H9 (cell line): ENCODE data around the gene NCOA1. TPM values are rescaled to one million over a fixed set of nuclear protein-coding genes. Genes with fewer than 3 reads are reported as not detected.

ENCODE experiments used
- DNase-seq: peaks from one replicate; pipeline ENCODE4 v3.0.0-alpha.2; 2017
- H2AFZ ChIP-seq: one replicate; pipeline ENCODE4 v1.6.1; 2013; ENCODE audit warnings: mild to moderate bottlenecking, low read length, control low read depth, moderate library complexity
- H2AK5ac ChIP-seq: 2 replicates; pipeline ENCODE4 v1.6.1; 2013; ENCODE audit warnings: low read length, control low read depth, mixed read lengths; ENCODE audit not compliant: insufficient read length
- H2BK120ac ChIP-seq: one replicate; pipeline ENCODE4 v1.6.1; 2013; ENCODE audit warnings: low read depth, mild to moderate bottlenecking, low read length, control low read depth, inconsistent platforms; ENCODE audit not compliant: poor library complexity, severe bottlenecking
- H2BK12ac ChIP-seq: 2 replicates; pipeline ENCODE4 v1.6.1; 2013; ENCODE audit warnings: low read length, control low read depth, mixed read lengths, low read depth; ENCODE audit not compliant: insufficient read length
- H2BK15ac ChIP-seq: 2 replicates; pipeline ENCODE4 v1.6.1; 2013; ENCODE audit warnings: low read depth, low read length, control low read depth
- H2BK20ac ChIP-seq: one replicate; pipeline ENCODE4 v1.6.1; 2013; ENCODE audit warnings: low read depth, mild to moderate bottlenecking, low read length, control low read depth, inconsistent platforms; ENCODE audit not compliant: poor library complexity, severe bottlenecking
- H2BK5ac ChIP-seq: 2 replicates; pipeline ENCODE4 v1.6.1; 2013; ENCODE audit warnings: low read length, control low read depth, mixed read lengths; ENCODE audit not compliant: insufficient read length
- H3K14ac ChIP-seq: 2 replicates; pipeline ENCODE4 v1.6.1; 2013; ENCODE audit warnings: low read length, control low read depth; ENCODE audit not compliant: insufficient read depth
- H3K18ac ChIP-seq: 2 replicates; pipeline ENCODE4 v1.6.1; 2013; ENCODE audit warnings: low read depth, mild to moderate bottlenecking, mixed read lengths, low read length, control low read depth; ENCODE audit not compliant: insufficient read length
- H3K23ac ChIP-seq: 2 replicates; pipeline ENCODE4 v1.6.1; 2013; ENCODE audit warnings: low read length, control low read depth, mixed read lengths, low read depth; ENCODE audit not compliant: insufficient read length
- H3K23me2 ChIP-seq: 2 replicates; pipeline ENCODE4 v1.6.1; 2013; ENCODE audit warnings: low read depth, mild to moderate bottlenecking, mixed read lengths, low read length, control low read depth; ENCODE audit not compliant: insufficient read length, poor library complexity, severe bottlenecking
- H3K27ac ChIP-seq: 2 replicates; pipeline ENCODE4 v1.5.1; 2013; ENCODE audit warnings: low read length, control low read depth, mixed read lengths, low read depth; ENCODE audit not compliant: insufficient read length
- H3K27me3 ChIP-seq: 2 replicates; pipeline ENCODE4 v1.6.1; 2013; ENCODE audit warnings: low read length, control low read depth, inconsistent platforms; ENCODE audit not compliant: insufficient read depth
- H3K4ac ChIP-seq: 2 replicates; pipeline ENCODE4 v1.6.1; 2013; ENCODE audit warnings: low read depth, mild to moderate bottlenecking, control low read depth, inconsistent platforms, low read length, moderate library complexity
- H3K4me1 ChIP-seq: 2 replicates; pipeline ENCODE4 v1.6.1; 2013; ENCODE audit warnings: low read length, control low read depth, inconsistent platforms; ENCODE audit not compliant: insufficient read depth
- H3K4me2 ChIP-seq: 2 replicates; pipeline ENCODE4 v1.6.1; 2013; ENCODE audit warnings: low read length, control low read depth, mixed read lengths; ENCODE audit not compliant: insufficient read length, insufficient read depth
- H3K56ac ChIP-seq: 2 replicates; pipeline ENCODE4 v1.6.1; 2013; ENCODE audit warnings: low read depth, mild to moderate bottlenecking, mixed read lengths, low read length, control low read depth; ENCODE audit not compliant: insufficient read length
- H3K79me1 ChIP-seq: 2 replicates; pipeline ENCODE4 v1.6.1; 2013; ENCODE audit warnings: low read depth, mild to moderate bottlenecking, moderate library complexity, low read length, control low read depth, inconsistent platforms; ENCODE audit not compliant: insufficient read depth, poor library complexity, severe bottlenecking
- H3K79me2 ChIP-seq: 2 replicates; pipeline ENCODE4 v1.6.1; 2013; ENCODE audit warnings: low read length, control low read depth, inconsistent platforms; ENCODE audit not compliant: insufficient read depth
- H3K9ac ChIP-seq: 2 replicates; pipeline ENCODE4 v1.6.1; 2013; ENCODE audit warnings: low read length, control low read depth, mixed read lengths; ENCODE audit not compliant: insufficient read length; ENCODE audit errors: extremely low read depth
- H3K9me3 ChIP-seq: one replicate; pipeline ENCODE4 v1.6.1; 2013; ENCODE audit warnings: low read depth, low read length, inconsistent platforms; ENCODE audit not compliant: control insufficient read depth
- H3T11ph ChIP-seq: one replicate; pipeline ENCODE4 v1.6.1; 2013; ENCODE audit warnings: mild to moderate bottlenecking, low read length, control low read depth, inconsistent platforms
- H4K20me1 ChIP-seq: one replicate; pipeline ENCODE4 v1.6.1; 2013; ENCODE audit not compliant: control insufficient read depth, insufficient read length, insufficient read depth
- H4K5ac ChIP-seq: 2 replicates; pipeline ENCODE4 v1.6.1; 2013; ENCODE audit warnings: low read depth, mild to moderate bottlenecking, mixed read lengths, low read length, control low read depth; ENCODE audit not compliant: insufficient read length
- H4K8ac ChIP-seq: replicated peaks from 2 replicates; pipeline ENCODE4 v1.6.1; 2013; ENCODE audit warnings: low read length, control low read depth, mixed read lengths, low read depth; ENCODE audit not compliant: insufficient read length
- H4K91ac ChIP-seq: 2 replicates; pipeline ENCODE4 v1.6.1; 2013; ENCODE audit warnings: low read depth, mild to moderate bottlenecking, moderate library complexity, mixed read lengths, low read length, control low read depth; ENCODE audit not compliant: insufficient read length
- H3K27ac Mint-ChIP-seq, 3 experiments: 2 replicates in 2 of 3; 3 replicates in 1 of 3; pipeline ENCODE4 v1.8.0; 2020 to 2021; ENCODE audit warnings: mixed read lengths in 3 of 3, mild to moderate bottlenecking in 1 of 3, moderate library complexity in 1 of 3
- H3K27me3 Mint-ChIP-seq: 2 replicates; pipeline ENCODE4 v1.8.0; 2021; ENCODE audit warnings: low read depth, mild to moderate bottlenecking, moderate library complexity, mixed read lengths
- H3K36me3 Mint-ChIP-seq, 3 experiments: 2 replicates in 2 of 3; 3 replicates in 1 of 3; pipeline ENCODE4 v1.8.0; 2020 to 2021; ENCODE audit warnings: low read depth in 3 of 3, mixed read lengths in 3 of 3; ENCODE audit not compliant: insufficient read depth in 1 of 3
- H3K4me1 Mint-ChIP-seq, 2 experiments: 2 replicates each; pipeline ENCODE4 v1.8.0; 2020; ENCODE audit warnings: mixed read lengths in 2 of 2
- H3K4me3 Mint-ChIP-seq, 2 experiments: 2 replicates in 1 of 2; 3 replicates in 1 of 2; pipeline ENCODE4 v1.8.0; 2020 to 2021; ENCODE audit warnings: mild to moderate bottlenecking in 2 of 2, mixed read lengths in 2 of 2, moderate library complexity in 1 of 2
- H3K9me3 Mint-ChIP-seq, 2 experiments: 2 replicates in 1 of 2; 3 replicates in 1 of 2; pipeline ENCODE4 v1.8.0; 2020; ENCODE audit warnings: mild to moderate bottlenecking in 2 of 2, mixed read lengths in 2 of 2, moderate library complexity in 1 of 2
- WGBS: extraction: QIAGEN DNeasy Blood & Tissue Kit; methylation state at CpG from one replicate; pipeline ENCODE4 v1.1.7; 2013; ENCODE audit warnings: missing lambda C conversion rate, low lambda C conversion rate, mixed read lengths; ENCODE audit not compliant: insufficient read length; ENCODE audit errors: extremely low coverage; 5-methylcytosine and 5-hydroxymethylcytosine counted together
- total RNA-seq: library from RNA; stranded (reverse); gene quantifications from 2 replicates; pipeline ENCODE4 v1.2.1, GENCODE V29; 2021
- TF ChIP-seq, protein P1 (sequence below): fragments of 200-600 bp; sonication (generic); conservative IDR thresholded peaks from 3 replicates; pipeline ENCODE4 v1.8.0; 2021; ENCODE audit warnings: antibody characterized with exemption, mild to moderate bottlenecking

NCOA1 gene
- total RNA-seq, 1 experiment from 2014 or later = 14.8 TPM

DNA sequence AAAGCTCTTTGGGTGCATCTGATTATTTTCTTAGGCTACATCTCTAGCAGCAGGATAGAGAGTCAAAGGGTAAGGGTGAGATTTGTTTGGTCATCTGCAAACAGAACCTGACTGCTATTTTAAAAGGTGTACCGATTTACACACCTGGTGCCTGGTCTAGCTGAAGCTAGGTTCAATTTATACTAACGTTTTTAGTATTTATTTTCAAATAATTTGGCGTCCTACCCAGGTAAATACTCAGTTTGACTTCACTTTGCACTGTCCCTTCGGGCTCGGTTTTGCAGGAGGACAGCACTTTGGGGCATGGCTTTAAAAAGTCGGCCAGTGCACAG, 301.5 kb downstream of the NCOA1 start:
- Histone ChIP-seq H2BK120ac (no peak overlapping the region), H2BK20ac (no peak overlapping the region), H2BK5ac (no peak overlapping the region), H3K14ac (peak overlapping the region; percentile 46; the same call in 1 of the 2 replicates), H4K8ac (no peak overlapping the region), H3K4me2 (peak overlapping the region; percentile 99), H4K5ac (no peak overlapping the region), H3K79me2 (peaks cover 30% of the 10 kb centered on the region; the same call in 1 of the 2 replicates), H2AK5ac (no peak overlapping the region), H3K4ac (no peak overlapping the region), H4K20me1 (no peaks in the 10 kb centered on the region), H2BK15ac (no peak overlapping the region), H3K27ac (no peak overlapping the region), H3K27me3 (no peaks in the 10 kb centered on the region), H2AFZ (no peak overlapping the region), H4K91ac (no peak overlapping the region), H3K56ac (no peak overlapping the region), H3K18ac (no peak overlapping the region), H3K9ac (peak overlapping the region; percentile 83), H3T11ph (no peak overlapping the region), H3K23me2 (peaks cover 13% of the 10 kb centered on the region), H3K9me3 (no peaks in the 10 kb centered on the region), H3K23ac (no peak overlapping the region), H3K79me1 (no peaks in the 10 kb centered on the region), H3K4me1 (no peaks in the 10 kb centered on the region), H2BK12ac (no peak overlapping the region)
- Mint-ChIP-seq H3K9me3 (no peaks in the 10 kb centered on the region), H3K27ac (peak overlapping the region; percentile 99 to 100 (median 100)), H3K27me3 (no peaks in the 10 kb centered on the region; the same call in 1 of the 2 replicates), H3K4me1 (peaks cover 37 to 39% of the 10 kb centered on the region in 2 experiments), H3K36me3 (peaks cover 27 to 41% (median 39%) of the 10 kb centered on the region in 3 experiments), H3K4me3 (peak overlapping the region; percentile 96 to 97)
- no CpG with 5 or more reads among the region's 6 CpGs for WGBS
- TF ChIP-seq, protein P1, sequence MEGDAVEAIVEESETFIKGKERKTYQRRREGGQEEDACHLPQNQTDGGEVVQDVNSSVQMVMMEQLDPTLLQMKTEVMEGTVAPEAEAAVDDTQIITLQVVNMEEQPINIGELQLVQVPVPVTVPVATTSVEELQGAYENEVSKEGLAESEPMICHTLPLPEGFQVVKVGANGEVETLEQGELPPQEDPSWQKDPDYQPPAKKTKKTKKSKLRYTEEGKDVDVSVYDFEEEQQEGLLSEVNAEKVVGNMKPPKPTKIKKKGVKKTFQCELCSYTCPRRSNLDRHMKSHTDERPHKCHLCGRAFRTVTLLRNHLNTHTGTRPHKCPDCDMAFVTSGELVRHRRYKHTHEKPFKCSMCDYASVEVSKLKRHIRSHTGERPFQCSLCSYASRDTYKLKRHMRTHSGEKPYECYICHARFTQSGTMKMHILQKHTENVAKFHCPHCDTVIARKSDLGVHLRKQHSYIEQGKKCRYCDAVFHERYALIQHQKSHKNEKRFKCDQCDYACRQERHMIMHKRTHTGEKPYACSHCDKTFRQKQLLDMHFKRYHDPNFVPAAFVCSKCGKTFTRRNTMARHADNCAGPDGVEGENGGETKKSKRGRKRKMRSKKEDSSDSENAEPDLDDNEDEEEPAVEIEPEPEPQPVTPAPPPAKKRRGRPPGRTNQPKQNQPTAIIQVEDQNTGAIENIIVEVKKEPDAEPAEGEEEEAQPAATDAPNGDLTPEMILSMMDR = no peak
- no peak for DNase-seq
